HEK293T (cell line): ENCODE data around the gene PACRG.

ENCODE experiments used
- CTCF ChIA-PET: fragments of 350-600 bp; formaldehyde crosslinking; extraction: SDS; loops from one replicate; lab custom pipeline; 2021; ENCODE audit warnings: antibody characterized with exemption, inconsistent platforms; lab: Yijun Ruan, JAX
- POLR2A ChIA-PET: fragments of 350-600 bp; formaldehyde crosslinking; extraction: SDS; loops from one replicate; lab custom pipeline; 2020; ENCODE audit warnings: antibody characterized with exemption, inconsistent platforms; lab: Yijun Ruan, JAX
- DNase-seq: peaks from one replicate; pipeline ENCODE4 v3.0.0; 2012; ENCODE audit warnings: mixed read lengths; ENCODE audit errors: extremely low spot score
- ARNT ChIP-seq: fragments of 450-650 bp; IDR thresholded peaks from 2 replicates; pipeline ENCODE4 v1.6.1; 2017; ENCODE audit warnings: mild to moderate bottlenecking
- BHLHE40 ChIP-seq: fragments of 450-650 bp; IDR thresholded peaks from 2 replicates; pipeline ENCODE4 v1.6.1; 2016; ENCODE audit warnings: mild to moderate bottlenecking, moderate library complexity, borderline replicate concordance
- CTBP1 ChIP-seq: fragments of 450-650 bp; IDR thresholded peaks from 2 replicates; pipeline ENCODE4 v1.6.1; 2016; ENCODE audit warnings: borderline replicate concordance
- ELF4 ChIP-seq: fragments of 450-650 bp; IDR thresholded peaks from 2 replicates; pipeline ENCODE4 v1.6.1; 2017; ENCODE audit warnings: antibody characterized with exemption
- FOXA1 ChIP-seq: fragments of 450-650 bp; IDR thresholded peaks from 2 replicates; pipeline ENCODE4 v1.6.1; 2016; ENCODE audit warnings: mild to moderate bottlenecking
- FOXK2 ChIP-seq: fragments of 450-650 bp; IDR thresholded peaks from 2 replicates; pipeline ENCODE4 v1.6.1; 2016; ENCODE audit warnings: mild to moderate bottlenecking
- FOXM1 ChIP-seq: fragments of 450-650 bp; IDR thresholded peaks from 2 replicates; pipeline ENCODE4 v1.6.1; 2017; ENCODE audit warnings: mild to moderate bottlenecking, borderline replicate concordance
- HDGF ChIP-seq: fragments of 450-650 bp; IDR thresholded peaks from 2 replicates; pipeline ENCODE4 v1.6.1; 2017; ENCODE audit warnings: antibody characterized with exemption, borderline replicate concordance
- L3MBTL2 ChIP-seq: fragments of 450-650 bp; conservative IDR thresholded peaks from 2 replicates; pipeline ENCODE4 v1.6.1; 2016; ENCODE audit warnings: mild to moderate bottlenecking
- LEF1 ChIP-seq: fragments of 450-650 bp; IDR thresholded peaks from 2 replicates; pipeline ENCODE4 v1.6.1; 2017; ENCODE audit warnings: mild to moderate bottlenecking, borderline replicate concordance
- NFRKB ChIP-seq: fragments of 450-650 bp; IDR thresholded peaks from 2 replicates; pipeline ENCODE4 v1.6.1; 2016; ENCODE audit warnings: mild to moderate bottlenecking, moderate library complexity
- PKNOX1 ChIP-seq: fragments of 450-650 bp; IDR thresholded peaks from 2 replicates; pipeline ENCODE4 v1.6.1; 2016
- SP1 ChIP-seq: fragments of 450-650 bp; IDR thresholded peaks from 2 replicates; pipeline ENCODE4 v1.6.1; 2017
- SUZ12 ChIP-seq: fragments of 450-650 bp; IDR thresholded peaks from 2 replicates; pipeline ENCODE4 v1.6.1; 2016; ENCODE audit warnings: mild to moderate bottlenecking
- TARDBP ChIP-seq: fragments of 450-650 bp; IDR thresholded peaks from 2 replicates; pipeline ENCODE4 v1.6.1; 2016
- ZNF384 ChIP-seq: fragments of 450-650 bp; IDR thresholded peaks from 2 replicates; pipeline ENCODE4 v1.6.1; 2016

PACRG gene

GRCh38 chr6:163149279-163149848 lies 421.6 kb downstream of the PACRG start:
- no peak for DNase-seq
- ChIA-PET POLR2A (no interaction called here), CTCF (no interaction called here)
- TF ChIP-seq LEF1, result no peak
- TF ChIP-seq CTBP1, result no peak
- no peak for TF ChIP-seq FOXA1
- TF ChIP-seq PKNOX1, result no peak
- TF ChIP-seq ARNT, result no peak
- no peak for TF ChIP-seq SP1
- no peak for TF ChIP-seq ZNF384
- TF ChIP-seq TARDBP, result no peak
- no peak for TF ChIP-seq L3MBTL2
- no peak for TF ChIP-seq FOXM1
- no peak for TF ChIP-seq NFRKB
- no peak for TF ChIP-seq HDGF
- TF ChIP-seq FOXK2, result no peak
- no peak for TF ChIP-seq SUZ12
- TF ChIP-seq BHLHE40, result no peak
- no peak for TF ChIP-seq ELF4

GRCh38 chr6:163151212-163151611 lies 423.4 kb downstream of the PACRG start:
- ChIA-PET CTCF (no interaction called here), POLR2A (no interaction called here)

GRCh38 chr6:163152701-163153100 lies 424.9 kb downstream of the PACRG start:
- ChIA-PET CTCF (no interaction called here), POLR2A (no interaction called here)
- TF ChIP-seq CTBP1, result no peak
- TF ChIP-seq NFRKB, result no peak
- no peak for TF ChIP-seq ARNT
- TF ChIP-seq SUZ12, result no peak
- TF ChIP-seq BHLHE40, result no peak
- TF ChIP-seq SP1, result no peak
- TF ChIP-seq FOXM1, result no peak
- no peak for TF ChIP-seq PKNOX1
- DNase-seq, result no peak

More at GRCh38 chr6:163151212-163151611, 423.4 kb downstream of the PACRG start:
- TF ChIP-seq SUZ12 (no peak), BHLHE40 (no peak), TARDBP (no peak), CTBP1 (no peak), ARNT (no peak), SP1 (no peak), PKNOX1 (no peak), NFRKB (no peak), ZNF384 (no peak), ELF4 (no peak), L3MBTL2 (no peak), FOXK2 (no peak), FOXM1 (no peak), HDGF (no peak)
- DNase-seq, result no peak

- TF ChIP-seq SUZ12 (no peak), LEF1 (no peak), L3MBTL2 (no peak), FOXM1 (no peak), CTBP1 (no peak), ELF4 (no peak), FOXA1 (no peak), ZNF384 (no peak), TARDBP (no peak), SP1 (no peak), ARNT (no peak), BHLHE40 (no peak), PKNOX1 (no peak), HDGF (no peak), NFRKB (no peak), FOXK2 (no peak)
These were observed 431.3 kb downstream of the PACRG start for GRCh38 chr6:163159110-163159509.

GRCh38 chr6:163159689-163160088 lies 431.9 kb downstream of the PACRG start:
- POLR2A ChIA-PET, result no interaction called here
- CTCF ChIA-PET, result no interaction called here
- TF ChIP-seq ARNT (no peak), ELF4 (no peak)
- no peak for DNase-seq

More at GRCh38 chr6:163159110-163159509, 431.3 kb downstream of the PACRG start:
- CTCF ChIA-PET, result no interaction called here
- POLR2A ChIA-PET, result no interaction called here
- no peak for DNase-seq
